ENCODE results near the gene CDC42BPB. TPM values are rescaled to one million over a fixed set of nuclear protein-coding genes. Genes with fewer than 3 reads are reported as not detected.
A peak's percentile ranks its signal among the peaks of the same experiment; 100 is the strongest.

The CDC42BPB gene
- total RNA-seq, 1 experiment from 2014 or later = 103 TPM

DNA sequence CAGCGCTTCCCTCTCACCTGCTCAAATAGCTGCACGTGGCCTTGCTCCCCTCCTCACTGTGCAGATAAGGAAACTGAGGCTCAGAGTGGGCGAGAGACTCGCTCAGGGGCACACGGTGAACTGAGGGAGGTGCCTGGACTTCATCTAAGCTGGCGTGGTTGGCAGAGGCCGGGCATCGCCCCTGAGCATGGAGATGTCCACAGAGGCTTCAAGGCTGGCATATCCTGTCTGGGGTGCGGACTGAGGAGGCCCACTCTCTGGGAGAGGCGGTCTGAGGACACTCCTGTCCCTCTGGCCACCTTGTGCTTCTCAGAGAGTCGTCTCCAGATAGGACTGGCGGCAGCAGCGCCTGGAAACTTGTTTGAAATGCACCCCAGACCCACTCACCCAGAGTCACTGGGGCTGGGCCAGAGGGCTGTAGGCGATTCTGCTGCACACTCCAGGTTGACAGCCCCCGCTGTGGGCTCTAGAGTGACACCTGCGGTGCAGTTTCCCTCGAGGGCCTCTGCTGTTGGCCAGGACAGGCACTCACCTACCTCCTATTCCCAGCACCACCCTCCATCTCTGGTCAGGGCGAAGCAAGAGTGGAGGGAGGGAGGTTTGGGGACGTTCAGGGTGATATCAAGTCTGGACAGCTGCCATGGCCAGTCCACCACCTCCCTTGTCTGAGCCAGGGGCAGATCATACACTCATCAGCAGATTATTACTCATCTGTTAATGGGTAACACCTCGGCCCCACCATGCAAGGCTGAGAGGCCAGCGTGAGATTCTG is 15.4 kb upstream of the CDC42BPB start:
- Mint-ChIP-seq H3K27me3 (ENCODE audit: low read depth) (peaks cover 15% of the 10 kb centered on the region), H3K4me3 (no peak overlapping the region; a peak in 1 of 5 replicates), H3K36me3 (ENCODE audit: insufficient read depth in 1 of 3, low read depth in 3 of 3) (no peaks in the 10 kb centered on the region), H3K27ac (peak overlapping the region in 1 of 3 experiments; percentile 87; a peak in 1 of 7 replicates), H3K4me1 (no peaks in the 10 kb centered on the region), H3K9me3 (no peaks in the 10 kb centered on the region; a peak in 1 of 5 replicates)
- no peak overlapping the region for H3K56ac ChIP-seq (ENCODE audit: insufficient read length, low read depth, low read length)
- no peak overlapping the region for H4K5ac ChIP-seq (ENCODE audit: insufficient read length, low read depth, low read length)
- H2BK120ac ChIP-seq (ENCODE audit: low read depth, low read length, poor library complexity, severe bottlenecking) = no peak overlapping the region
- WGBS (ENCODE audit: extremely low coverage, insufficient read length, low lambda C conversion rate) = no CpG with 5 or more reads among the region's 21 CpGs
- H3K4me2 ChIP-seq (ENCODE audit: insufficient read depth, insufficient read length, low read length) = no peak overlapping the region
- H3K14ac ChIP-seq (ENCODE audit: insufficient read depth, low read length) = no peak overlapping the region; the same call in 1 of the 2 replicates
- no peak overlapping the region for H3T11ph ChIP-seq (ENCODE audit: low read length)
- H3K9ac ChIP-seq (ENCODE audit: extremely low read depth, insufficient read length, low read length) = no peak overlapping the region
- H2AK5ac ChIP-seq (ENCODE audit: insufficient read length, low read length) = no peak overlapping the region
- H2BK12ac ChIP-seq (ENCODE audit: insufficient read length, low read depth, low read length) = no peak overlapping the region
- H3K27me3 ChIP-seq (ENCODE audit: insufficient read depth, low read length) = no peaks in the 10 kb centered on the region; the same call in 1 of the 2 replicates
- H3K23ac ChIP-seq (ENCODE audit: insufficient read length, low read depth, low read length) = no peak overlapping the region
- H3K23me2 ChIP-seq (ENCODE audit: insufficient read length, low read depth, low read length, poor library complexity, severe bottlenecking) = no peaks in the 10 kb centered on the region
- no peak overlapping the region for H4K91ac ChIP-seq (ENCODE audit: insufficient read length, low read depth, low read length)
- TF ChIP-seq, protein P1, sequence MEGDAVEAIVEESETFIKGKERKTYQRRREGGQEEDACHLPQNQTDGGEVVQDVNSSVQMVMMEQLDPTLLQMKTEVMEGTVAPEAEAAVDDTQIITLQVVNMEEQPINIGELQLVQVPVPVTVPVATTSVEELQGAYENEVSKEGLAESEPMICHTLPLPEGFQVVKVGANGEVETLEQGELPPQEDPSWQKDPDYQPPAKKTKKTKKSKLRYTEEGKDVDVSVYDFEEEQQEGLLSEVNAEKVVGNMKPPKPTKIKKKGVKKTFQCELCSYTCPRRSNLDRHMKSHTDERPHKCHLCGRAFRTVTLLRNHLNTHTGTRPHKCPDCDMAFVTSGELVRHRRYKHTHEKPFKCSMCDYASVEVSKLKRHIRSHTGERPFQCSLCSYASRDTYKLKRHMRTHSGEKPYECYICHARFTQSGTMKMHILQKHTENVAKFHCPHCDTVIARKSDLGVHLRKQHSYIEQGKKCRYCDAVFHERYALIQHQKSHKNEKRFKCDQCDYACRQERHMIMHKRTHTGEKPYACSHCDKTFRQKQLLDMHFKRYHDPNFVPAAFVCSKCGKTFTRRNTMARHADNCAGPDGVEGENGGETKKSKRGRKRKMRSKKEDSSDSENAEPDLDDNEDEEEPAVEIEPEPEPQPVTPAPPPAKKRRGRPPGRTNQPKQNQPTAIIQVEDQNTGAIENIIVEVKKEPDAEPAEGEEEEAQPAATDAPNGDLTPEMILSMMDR (conservative IDR thresholded peaks at IDR 0.05) = no peak
- no peak overlapping the region for H3K4ac ChIP-seq (ENCODE audit: low read depth, low read length)
- no peaks in the 10 kb centered on the region for H3K9me3 ChIP-seq (ENCODE audit: control insufficient read depth, low read depth, low read length)
- no peak overlapping the region for H4K8ac ChIP-seq (replicated peaks; ENCODE audit: insufficient read length, low read depth, low read length)
- no peaks in the 10 kb centered on the region for H3K79me2 ChIP-seq (ENCODE audit: insufficient read depth, low read length)
- H3K18ac ChIP-seq (ENCODE audit: insufficient read length, low read depth, low read length) = no peak overlapping the region
- H3K79me1 ChIP-seq (ENCODE audit: insufficient read depth, low read depth, low read length, poor library complexity, severe bottlenecking) = no peaks in the 10 kb centered on the region
- no peak overlapping the region for H2AFZ ChIP-seq (ENCODE audit: low read length)
- H2BK20ac ChIP-seq (ENCODE audit: low read depth, low read length, poor library complexity, severe bottlenecking) = no peak overlapping the region
- H4K20me1 ChIP-seq (ENCODE audit: control insufficient read depth, insufficient read depth, insufficient read length) = no peaks in the 10 kb centered on the region
- H2BK5ac ChIP-seq (ENCODE audit: insufficient read length, low read length) = no peak overlapping the region
- H2BK15ac ChIP-seq (ENCODE audit: low read depth, low read length) = no peak overlapping the region
- DNase-seq = peak; percentile 35
- no peaks in the 10 kb centered on the region for H3K4me1 ChIP-seq (ENCODE audit: insufficient read depth, low read length)
- no peak overlapping the region for H3K27ac ChIP-seq (ENCODE audit: insufficient read length, low read depth, low read length)

Measured in H9 (cell line).